ENCODE results near the gene RUFY1.

Gene RUFY1

DNA sequence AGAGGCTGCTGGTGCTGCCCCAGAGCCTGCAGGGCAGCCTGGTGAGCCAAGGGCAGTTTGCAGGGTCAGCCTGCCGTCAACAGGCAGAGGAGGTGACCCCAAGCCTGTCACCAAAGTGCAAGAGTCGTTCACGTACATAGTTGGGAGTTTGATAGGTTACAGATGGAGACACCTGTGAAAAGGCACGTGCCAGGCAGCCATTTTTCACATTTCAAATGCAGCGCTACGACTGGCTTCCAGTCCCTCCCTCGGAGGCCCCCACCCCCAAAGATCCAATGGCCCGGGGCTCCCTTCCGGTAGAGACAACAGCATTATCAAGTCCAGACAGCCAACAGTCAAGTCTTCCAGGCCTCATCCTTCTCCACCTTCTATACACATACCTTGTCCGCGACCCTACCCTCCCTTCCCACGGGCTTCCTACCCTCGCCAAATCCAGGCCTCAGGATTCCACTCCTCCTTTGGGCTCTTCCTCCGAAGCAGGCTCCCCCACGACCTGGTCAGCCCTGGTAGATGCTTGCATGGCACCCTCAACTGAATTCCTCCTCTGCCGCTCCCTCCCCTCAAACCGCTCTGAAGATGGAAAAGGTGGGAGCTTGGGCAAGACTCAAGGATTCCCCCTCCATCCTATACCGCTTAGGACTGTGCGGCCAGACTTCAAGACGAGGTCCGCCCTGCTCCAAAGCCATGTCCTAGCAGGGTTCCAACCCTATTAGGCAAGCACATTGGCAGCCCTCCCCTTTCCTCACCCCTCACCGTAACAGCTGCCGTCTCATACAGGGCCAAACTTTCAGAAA, 60.0 kb downstream of the RUFY1 start:
- Histone ChIP-seq H3K36me3 (ENCODE audit: control insufficient read depth, insufficient read depth, low read length) (peaks cover 42% of the 10 kb centered on the region), H3K4me3 (replicated peaks; ENCODE audit: low read depth, low read length) (no peak overlapping the region), H3K27me3 (replicated peaks; ENCODE audit: control insufficient read depth, insufficient read depth, low read length) (no peaks in the 10 kb centered on the region)
- TF ChIP-seq, protein P1, sequence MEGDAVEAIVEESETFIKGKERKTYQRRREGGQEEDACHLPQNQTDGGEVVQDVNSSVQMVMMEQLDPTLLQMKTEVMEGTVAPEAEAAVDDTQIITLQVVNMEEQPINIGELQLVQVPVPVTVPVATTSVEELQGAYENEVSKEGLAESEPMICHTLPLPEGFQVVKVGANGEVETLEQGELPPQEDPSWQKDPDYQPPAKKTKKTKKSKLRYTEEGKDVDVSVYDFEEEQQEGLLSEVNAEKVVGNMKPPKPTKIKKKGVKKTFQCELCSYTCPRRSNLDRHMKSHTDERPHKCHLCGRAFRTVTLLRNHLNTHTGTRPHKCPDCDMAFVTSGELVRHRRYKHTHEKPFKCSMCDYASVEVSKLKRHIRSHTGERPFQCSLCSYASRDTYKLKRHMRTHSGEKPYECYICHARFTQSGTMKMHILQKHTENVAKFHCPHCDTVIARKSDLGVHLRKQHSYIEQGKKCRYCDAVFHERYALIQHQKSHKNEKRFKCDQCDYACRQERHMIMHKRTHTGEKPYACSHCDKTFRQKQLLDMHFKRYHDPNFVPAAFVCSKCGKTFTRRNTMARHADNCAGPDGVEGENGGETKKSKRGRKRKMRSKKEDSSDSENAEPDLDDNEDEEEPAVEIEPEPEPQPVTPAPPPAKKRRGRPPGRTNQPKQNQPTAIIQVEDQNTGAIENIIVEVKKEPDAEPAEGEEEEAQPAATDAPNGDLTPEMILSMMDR (IDR thresholded peaks at IDR 0.05; ENCODE audit: insufficient read depth, low read length, poor library complexity, severe bottlenecking): no peak
- DNase-seq (ENCODE audit: extremely low read depth, insufficient read length): no peak

DNA sequence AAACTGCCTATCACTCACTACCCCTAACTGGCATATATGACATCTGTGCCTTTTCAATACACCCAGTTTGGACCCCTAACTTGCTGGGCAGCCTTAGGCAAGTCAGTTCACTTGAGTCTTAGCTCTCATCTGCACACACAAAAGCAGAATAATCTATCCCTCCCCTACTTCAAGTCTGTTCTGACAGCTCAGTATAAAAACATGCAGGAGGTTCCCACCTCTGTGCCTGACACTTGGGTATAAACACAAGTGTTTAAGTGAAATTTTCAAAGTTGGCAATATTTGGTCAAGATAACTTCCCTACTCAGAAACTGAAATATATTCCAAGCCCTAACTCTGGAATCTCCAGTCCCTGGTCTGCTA, 60.5 kb downstream of the RUFY1 start:
- Histone ChIP-seq H3K4me3 (replicated peaks; ENCODE audit: low read depth, low read length) (no peak overlapping the region), H3K36me3 (ENCODE audit: control insufficient read depth, insufficient read depth, low read length) (peaks cover 43% of the 10 kb centered on the region), H3K27me3 (replicated peaks; ENCODE audit: control insufficient read depth, insufficient read depth, low read length) (no peaks in the 10 kb centered on the region)
- TF ChIP-seq, protein P1 (IDR thresholded peaks at IDR 0.05; ENCODE audit: insufficient read depth, low read length, poor library complexity, severe bottlenecking): no peak
- no peak for DNase-seq (ENCODE audit: extremely low read depth, insufficient read length)

DNA sequence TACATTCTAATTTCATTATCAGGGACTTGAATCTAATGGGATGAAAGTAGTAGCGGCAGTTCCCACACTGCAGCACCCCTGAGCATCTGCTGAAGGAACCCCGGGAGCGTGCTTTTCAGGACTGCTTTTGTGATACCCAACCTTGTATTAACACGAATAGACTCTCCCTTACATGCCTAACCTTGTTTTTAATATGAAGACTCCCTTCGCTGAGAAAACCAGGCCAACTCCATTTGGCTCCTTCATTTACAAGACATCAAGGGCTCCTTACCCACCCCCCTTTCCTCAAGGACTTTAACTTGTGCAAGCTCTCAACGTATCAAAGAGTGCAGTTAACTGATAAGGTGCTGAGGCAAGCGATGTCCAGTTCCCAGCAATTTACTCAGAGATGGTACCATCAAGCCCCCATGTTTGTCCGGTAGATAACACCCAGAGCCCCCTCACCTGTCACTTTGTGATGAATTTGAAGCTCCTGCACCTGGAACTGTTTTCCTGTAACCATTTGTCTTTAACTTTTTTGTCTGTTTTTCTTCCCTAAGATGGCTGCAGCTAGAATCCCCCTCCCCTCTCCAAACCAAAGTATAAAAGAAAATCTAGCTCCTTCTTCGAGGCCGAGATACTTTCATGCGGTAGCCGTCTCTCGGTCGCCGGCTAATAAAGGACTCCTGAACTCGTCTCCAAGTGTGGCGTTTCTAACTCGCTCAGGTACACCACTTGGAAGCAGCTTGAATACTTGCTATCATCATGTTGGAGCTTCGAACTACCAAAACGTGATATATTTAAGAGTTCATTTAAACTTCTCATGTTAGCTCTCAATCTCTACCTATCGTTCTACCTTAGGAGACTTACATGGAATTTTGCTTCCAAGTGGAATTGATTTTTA, 62.5 kb downstream of the RUFY1 start:
- Histone ChIP-seq H3K27me3 (replicated peaks; ENCODE audit: control insufficient read depth, insufficient read depth, low read length) (no peaks in the 10 kb centered on the region), H3K4me3 (replicated peaks; ENCODE audit: low read depth, low read length) (no peak overlapping the region), H3K36me3 (ENCODE audit: control insufficient read depth, insufficient read depth, low read length) (peaks cover 41% of the 10 kb centered on the region)
- no peak for DNase-seq (ENCODE audit: extremely low read depth, insufficient read length)
- TF ChIP-seq, protein P1 (IDR thresholded peaks at IDR 0.05; ENCODE audit: insufficient read depth, low read length, poor library complexity, severe bottlenecking): no peak

DNA sequence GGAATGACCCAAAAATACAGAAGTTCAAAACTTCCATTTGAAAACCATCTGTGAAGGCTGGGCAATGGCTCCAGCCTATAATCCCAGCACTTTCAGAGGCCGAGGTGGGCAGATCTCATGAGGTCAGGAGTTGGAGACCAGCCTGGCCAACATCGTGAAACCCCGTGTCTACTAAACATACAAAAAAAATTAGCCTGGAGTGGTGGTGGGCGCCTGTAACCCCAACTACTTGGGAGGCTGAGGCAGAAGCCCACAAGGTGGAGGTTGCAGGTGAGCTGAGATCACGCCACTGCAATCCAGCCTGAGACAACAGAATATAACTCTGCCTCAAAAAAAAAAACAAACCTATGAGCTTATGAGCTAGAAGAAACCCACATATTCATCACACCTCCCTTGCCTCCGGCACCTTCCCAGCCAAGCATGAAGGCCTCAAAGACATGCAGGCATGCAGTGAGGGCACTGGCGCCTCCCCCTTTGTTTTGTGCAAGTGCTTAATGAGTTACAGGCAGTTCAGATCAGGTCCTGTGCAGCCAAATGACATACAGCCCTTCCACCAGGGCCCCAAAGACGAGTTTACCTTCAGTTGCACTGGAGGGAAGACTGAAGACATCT, 63.2 kb downstream of the RUFY1 start:
- no peak for DNase-seq (ENCODE audit: extremely low read depth, insufficient read length)
- Histone ChIP-seq H3K4me3 (replicated peaks; ENCODE audit: low read depth, low read length) (no peak overlapping the region), H3K27me3 (replicated peaks; ENCODE audit: control insufficient read depth, insufficient read depth, low read length) (no peaks in the 10 kb centered on the region), H3K36me3 (ENCODE audit: control insufficient read depth, insufficient read depth, low read length) (peaks cover 43% of the 10 kb centered on the region)
- TF ChIP-seq, protein P1 (IDR thresholded peaks at IDR 0.05; ENCODE audit: insufficient read depth, low read length, poor library complexity, severe bottlenecking): no peak

- DNase-seq (ENCODE audit: extremely low read depth, insufficient read length): no peak
- Histone ChIP-seq H3K36me3 (ENCODE audit: control insufficient read depth, insufficient read depth, low read length) (peaks cover 41% of the 10 kb centered on the region), H3K4me3 (replicated peaks; ENCODE audit: low read depth, low read length) (no peak overlapping the region), H3K27me3 (replicated peaks; ENCODE audit: control insufficient read depth, insufficient read depth, low read length) (no peaks in the 10 kb centered on the region)
- TF ChIP-seq, protein P1 (IDR thresholded peaks at IDR 0.05; ENCODE audit: insufficient read depth, low read length, poor library complexity, severe bottlenecking): no peak
Observed at GRCh38 chr5:179614745-179615144, 64.4 kb downstream of the RUFY1 start.

Data from GM06990 (cell line).